HG03521 (cell line): ENCODE measurements around the gene SOCS6.
"Not testable (repeated sequence)": the region's sequence is repeated elsewhere in the genome, so short reads cannot be mapped to it uniquely, and the experiment has no call there.

Experiments used
- ATAC-seq: cut with Tn5 transposase; IDR thresholded peaks from one replicate; pipeline ENCODE4 v1.9.1; 2021; ENCODE audit warnings: mild to moderate bottlenecking, moderate library complexity; ENCODE audit not compliant: unreplicated experiment

The SOCS6 gene, protein sequence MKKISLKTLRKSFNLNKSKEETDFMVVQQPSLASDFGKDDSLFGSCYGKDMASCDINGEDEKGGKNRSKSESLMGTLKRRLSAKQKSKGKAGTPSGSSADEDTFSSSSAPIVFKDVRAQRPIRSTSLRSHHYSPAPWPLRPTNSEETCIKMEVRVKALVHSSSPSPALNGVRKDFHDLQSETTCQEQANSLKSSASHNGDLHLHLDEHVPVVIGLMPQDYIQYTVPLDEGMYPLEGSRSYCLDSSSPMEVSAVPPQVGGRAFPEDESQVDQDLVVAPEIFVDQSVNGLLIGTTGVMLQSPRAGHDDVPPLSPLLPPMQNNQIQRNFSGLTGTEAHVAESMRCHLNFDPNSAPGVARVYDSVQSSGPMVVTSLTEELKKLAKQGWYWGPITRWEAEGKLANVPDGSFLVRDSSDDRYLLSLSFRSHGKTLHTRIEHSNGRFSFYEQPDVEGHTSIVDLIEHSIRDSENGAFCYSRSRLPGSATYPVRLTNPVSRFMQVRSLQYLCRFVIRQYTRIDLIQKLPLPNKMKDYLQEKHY

DNA sequence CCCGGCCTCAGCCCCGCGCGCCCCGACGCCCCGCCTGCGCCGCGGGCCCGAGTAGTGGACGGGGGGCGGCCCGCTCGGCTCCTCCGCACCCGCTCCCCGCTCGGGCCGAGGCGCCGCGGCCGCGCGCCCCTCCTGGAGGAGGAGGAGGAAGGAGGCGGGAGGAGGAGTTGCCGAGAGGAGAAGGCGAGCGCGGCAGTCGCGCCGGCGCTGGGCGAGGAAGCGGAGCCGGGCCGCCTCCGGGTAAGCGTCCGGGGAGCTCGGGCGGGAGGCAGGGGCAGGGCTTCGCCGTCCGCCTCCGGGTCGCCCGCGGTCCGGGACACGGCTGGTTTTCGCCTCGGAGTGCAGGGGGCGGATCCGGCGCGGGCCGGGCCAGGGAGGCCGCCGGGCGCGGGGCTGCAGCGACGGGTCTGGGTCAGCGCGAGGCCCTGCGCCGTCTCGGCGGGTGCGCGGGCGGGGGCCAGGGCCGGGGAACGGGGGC is at the start of gene SOCS6:
SOCS6 (plus strand) TSS at position 195 of the 478 bp plus-strand sequence. CDS start 35,624 bp downstream, outside the sequence.
- ATAC-seq = peak; percentile 68

DNA sequence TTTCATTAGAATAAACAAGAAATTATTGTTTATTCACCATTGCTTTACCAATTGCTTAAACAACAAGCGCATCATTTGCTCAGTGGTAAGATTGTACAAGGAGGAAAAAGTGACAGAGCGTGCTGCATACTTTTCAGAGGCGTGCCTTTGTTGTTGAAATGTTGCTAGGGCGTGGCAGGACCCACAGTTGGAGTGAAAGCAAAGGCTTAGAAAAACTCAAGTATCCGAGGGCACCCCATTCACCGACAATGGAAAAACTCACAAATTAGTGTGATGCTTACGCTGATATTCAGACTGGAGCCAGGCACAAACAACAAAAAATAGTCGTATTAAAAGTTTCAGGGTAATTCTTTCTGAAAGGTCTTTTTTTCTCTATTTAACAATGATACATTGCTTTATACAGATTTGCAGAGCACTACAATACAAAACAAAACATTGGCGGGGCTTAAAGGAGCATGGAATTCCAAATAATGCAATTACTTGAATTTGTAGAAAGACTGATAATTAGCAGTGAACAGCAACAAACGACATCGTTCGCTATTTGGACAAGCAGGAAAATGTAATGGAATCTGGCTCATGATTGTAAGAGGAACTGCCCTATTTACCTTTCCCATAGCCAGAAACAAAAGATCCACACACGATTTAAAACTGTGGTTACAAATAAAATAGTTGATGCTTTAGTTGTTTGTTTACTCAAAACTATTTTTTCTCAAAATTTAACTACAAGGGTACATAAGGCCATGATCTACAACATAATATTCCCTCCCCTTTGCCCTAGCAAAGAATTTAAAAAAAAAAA is 45.5 kb upstream of the SOCS6 start:
- no peak for ATAC-seq

DNA sequence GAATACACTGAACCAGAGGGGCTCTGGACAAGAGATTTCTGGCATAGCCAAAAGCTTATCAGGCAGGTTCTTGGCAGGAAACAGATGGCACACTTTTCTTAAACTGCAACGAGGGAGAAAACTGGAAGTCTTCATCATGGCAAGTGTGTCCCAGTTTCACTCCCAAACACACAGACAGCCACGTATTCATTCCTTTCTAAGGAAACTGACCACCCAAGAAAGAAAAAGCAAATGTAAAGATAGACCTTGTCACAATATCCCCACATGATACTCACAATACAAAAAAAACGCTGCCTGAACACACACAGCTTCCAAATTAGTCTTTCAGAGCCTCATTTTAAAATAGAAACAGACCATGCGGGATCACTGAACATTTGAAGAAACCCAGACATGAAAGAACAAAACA is 42.8 kb upstream of the SOCS6 start:
- no peak for ATAC-seq

DNA sequence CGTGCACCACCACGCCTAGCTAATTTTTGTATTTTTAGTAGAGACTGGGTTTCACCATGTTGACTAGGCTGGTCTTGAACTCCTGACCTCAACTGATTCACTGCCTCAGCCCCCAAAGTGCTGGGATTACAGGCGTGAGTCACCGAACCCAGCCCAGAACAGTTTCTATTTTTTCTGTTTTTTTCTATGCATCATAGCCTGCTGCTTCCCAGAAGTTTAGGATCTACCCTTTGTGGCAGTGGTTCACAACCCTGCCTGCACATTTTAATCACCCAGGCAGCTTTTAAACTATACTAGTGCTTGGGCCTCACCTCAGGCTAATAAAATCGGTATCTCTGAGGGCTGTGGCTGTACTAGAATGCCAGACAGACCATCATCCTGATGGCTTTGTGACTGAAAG is 39.7 kb upstream of the SOCS6 start:
- ATAC-seq = no peak

DNA sequence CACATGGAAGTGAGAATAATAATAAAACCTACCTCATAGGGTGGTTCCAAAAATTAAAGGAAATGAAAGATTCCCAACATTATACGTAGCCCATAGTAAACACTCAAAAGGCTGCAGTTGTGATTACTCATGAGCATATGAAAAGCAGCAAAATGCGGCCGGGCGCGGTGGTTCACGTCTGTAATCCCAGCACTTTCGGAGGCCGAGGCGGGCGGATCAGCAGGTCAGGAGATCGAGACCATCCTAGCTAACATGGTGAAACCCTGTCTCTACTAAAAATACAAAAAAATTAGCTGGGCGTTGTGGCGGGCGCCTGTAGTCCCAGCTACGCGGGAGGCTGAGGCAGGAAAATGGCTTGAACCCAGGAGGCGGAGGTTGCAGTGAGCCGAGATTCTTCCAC is 39.0 kb upstream of the SOCS6 start:
- not testable (repeated sequence) for ATAC-seq

DNA sequence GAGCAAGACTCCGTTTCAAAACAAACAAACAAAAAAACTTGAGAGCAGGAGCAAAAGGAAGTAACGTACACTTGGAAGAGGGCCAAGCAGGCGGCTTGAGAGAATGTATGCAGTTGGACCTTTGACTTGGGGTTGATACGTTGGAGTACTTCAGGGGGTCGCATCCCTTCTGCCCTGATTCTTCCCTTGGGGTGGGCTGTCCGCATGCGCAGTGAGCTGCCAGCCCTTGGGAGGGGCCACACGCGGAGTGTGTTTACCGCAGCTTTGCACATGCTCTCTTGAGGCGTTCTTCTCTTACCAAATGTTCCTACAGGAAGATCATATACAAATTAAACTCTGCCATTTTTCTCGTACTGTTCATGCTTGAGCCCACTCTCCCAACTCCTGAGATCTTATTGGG is 38.1 kb upstream of the SOCS6 start:
- ATAC-seq = no peak

DNA sequence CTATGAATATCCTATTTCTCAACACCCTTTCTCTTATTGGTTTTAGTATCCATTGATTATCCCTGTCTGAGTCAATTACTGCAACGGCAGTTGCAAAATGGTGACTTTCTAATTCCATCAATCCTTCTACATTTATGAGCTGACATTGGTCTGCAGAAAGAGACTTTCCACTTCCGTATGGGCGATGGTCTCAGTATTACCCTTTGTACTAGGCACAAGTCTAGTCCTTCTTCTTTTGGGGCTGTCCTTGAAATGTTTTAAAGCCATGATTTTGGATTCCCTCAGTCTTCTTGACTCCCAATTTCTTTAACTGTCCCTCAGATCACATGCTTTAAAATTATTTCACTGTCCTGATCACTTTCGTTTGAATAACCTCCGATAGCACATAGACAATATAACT is 32.7 kb upstream of the SOCS6 start:
- no peak for ATAC-seq

DNA sequence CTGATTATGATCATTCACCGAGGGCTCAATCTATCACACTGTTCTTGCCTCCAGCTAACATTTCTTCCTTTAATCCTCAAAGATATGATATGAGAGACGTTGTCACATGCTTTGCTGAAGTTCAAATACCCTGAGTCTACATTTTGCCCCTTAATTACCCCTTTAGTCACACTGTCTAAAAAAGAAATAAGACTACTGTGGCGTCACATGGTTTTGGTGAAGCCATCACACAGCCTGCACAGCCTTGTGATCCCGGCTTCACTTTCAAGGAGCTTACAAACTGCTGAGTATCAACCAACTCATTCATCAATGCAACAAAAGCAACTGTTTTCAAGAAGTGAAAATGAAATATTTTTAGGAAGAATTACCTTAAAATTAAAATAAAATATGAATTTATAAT is 31.9 kb upstream of the SOCS6 start:
- no peak for ATAC-seq

DNA sequence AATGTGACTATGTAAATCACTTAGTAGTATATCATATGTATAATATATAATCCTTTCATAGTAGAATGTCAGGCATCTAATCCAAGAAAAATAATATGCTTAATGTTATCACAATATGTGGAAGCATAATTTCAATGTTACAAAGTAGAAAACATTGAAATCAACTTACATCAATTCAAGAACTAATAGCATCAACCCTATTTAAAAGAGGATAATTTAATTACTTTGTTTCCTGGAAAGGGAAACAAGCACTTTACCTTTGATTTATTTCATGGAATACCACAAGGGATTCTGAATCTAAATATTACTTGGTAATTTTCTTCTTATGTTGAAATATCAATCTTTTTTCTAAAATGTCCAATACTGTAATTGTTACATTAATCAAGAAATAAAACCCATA is 30.6 kb upstream of the SOCS6 start:
- ATAC-seq = no peak

DNA sequence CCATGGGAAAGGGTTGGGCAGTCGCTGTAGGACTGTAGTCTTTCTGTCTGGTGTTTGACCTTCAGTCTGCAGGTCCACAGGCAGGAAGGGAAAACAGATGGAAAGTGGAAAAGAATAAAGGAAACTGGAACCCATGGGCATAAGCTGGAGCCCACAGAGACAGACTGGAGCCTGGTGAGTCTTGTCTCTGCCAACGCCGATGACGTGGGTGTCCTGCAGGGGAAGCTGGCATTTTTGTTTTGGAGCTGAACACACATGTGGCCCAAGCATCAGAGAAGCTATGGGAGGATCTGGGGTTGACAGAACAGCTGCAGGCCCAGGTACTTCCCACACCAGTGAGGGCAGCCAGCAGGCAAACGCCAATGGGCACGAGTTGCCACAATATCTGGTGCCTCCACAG is 28.2 kb upstream of the SOCS6 start:
- no peak for ATAC-seq

DNA sequence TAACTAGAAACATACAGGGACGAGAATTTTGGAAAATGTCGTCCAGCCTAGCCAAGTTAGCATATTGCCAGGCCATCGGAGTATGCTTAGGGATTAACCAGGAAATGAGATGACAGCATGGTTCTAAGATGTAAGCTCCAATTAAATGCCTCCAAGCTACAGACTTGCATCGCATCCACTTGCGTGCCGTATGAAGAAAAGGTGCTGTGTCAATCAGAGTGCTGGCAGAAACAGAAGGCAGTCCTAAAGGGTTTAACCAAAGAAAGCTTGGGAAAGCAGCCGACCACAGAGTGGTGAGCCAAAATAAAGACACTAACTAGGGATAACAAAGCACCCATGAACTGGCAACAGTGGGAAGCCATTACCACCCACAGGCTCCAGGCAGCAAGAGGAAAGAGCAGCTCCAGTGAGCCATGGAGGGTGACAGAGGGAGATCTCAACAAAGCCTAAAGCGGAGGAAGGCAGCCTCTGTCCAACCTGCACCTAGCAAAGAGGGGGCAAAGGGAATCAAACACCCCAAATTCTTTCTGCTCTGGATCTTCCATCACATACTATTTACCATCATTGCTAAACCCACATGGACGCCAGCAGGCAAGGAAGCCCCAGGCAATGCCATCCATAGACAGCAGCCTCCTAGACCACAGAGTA is 27.6 kb upstream of the SOCS6 start:
- ATAC-seq = no peak

DNA sequence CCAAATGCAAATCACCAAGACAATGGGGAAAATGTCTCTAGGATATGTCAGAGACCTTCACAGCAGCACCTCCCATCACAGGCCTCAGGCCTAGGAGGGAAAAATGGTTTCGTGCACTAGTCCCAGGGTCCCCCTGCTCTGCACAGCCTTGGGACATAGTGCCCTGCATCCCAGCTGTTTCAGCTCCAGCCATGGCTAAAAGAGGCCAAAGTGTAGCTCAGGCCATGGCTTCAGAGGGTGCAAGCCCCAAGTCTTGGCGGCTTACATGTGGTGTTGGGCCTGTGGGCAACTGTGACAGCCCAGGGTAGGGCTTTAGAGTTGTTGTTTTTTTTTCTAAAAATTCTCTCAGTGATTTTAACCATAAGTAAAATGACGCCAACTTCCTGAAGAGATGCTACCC is 25.5 kb upstream of the SOCS6 start:
- ATAC-seq = no peak

DNA sequence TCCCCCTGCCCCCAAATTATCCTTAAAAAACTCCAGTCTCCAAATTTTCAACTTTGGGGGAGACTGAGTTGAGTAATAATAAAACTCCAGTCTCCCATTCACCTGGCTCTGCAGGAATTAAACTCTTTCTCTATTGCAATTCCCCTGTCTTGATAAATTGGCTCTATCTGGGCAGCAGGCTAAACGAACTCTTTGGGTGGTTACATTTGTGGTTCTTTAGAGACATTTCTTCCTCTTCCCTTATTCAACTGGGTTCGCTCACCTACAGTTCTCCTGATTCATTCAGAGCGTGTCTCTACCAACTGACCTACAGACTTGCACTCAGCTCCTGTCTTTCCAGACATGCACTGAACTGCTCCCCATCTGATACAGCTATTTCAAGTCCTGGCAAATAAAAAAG is 17.1 kb upstream of the SOCS6 start:
- no peak for ATAC-seq

DNA sequence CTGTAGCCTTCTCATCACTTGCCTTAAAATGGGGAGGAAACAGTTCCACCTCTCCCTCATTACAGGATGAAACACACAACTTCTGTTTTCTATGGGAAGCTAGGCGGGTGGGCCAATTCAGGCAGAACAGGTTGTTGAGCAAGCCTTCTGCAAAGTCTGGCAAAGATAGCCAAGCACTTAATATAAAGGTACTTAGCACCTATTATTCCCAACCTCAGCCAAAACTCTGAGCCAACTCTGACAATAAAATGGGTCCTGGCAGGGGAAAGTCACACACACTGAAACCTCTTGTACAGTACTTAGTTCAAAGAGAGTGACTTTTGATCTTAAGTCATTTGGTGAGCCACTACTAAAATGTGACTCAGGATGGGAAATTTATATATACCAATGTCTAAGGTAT is 15.8 kb upstream of the SOCS6 start:
- no peak for ATAC-seq

DNA sequence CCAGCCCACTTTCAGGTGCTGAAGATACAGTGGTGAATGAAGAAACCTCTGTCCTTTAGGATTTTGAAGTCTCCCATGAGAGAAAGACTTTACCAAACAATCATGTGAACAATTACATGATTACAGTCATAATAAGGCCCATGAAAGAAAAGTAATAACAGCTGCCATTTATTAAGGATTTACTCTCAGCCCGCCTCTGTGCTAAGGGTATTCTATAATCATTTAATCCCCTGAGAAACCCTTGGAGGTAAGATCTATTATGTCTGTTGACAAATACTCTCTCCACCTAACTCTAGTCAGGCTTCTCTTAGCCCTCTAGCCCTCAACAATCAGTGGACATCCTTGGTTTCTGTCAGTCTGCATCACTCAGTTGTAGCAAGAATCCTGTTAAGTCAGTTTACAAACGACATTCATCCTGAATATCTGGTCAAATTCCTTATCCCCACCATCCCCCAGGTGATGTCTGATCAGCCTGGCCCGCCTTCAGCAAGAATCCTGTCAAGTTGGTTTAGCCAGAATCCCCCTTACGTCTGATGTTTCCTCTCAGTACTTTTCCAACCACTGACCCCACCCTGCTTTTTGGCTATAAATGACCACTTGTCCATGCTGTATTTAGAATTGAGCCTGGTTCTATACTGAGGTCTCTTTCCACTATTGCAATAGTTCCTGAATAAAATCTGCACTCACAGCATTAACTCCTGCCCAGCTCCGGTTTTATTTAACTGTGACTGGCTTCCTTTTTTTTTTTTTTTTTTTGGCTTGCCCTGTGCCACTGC is 12.2 kb upstream of the SOCS6 start:
- ATAC-seq = no peak

DNA sequence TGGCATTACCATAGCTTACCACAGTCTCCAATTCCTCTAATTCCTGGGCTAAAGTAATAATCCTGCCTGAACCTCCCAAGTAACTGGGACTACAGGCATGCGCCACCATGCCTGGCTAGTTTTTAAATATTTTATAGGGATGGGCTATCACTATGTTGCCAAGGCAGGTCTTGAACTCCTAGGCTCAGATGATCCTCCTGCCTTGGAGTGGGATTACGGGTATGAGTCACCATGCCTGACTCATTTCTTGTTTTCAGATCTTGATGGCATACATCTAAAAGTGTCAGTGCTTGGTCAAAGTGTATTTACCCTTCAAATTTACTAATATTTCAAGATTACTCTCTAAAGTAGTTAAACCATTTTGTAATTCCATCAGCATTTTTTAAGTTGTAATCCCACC is 9.4 kb upstream of the SOCS6 start:
- ATAC-seq = no peak

DNA sequence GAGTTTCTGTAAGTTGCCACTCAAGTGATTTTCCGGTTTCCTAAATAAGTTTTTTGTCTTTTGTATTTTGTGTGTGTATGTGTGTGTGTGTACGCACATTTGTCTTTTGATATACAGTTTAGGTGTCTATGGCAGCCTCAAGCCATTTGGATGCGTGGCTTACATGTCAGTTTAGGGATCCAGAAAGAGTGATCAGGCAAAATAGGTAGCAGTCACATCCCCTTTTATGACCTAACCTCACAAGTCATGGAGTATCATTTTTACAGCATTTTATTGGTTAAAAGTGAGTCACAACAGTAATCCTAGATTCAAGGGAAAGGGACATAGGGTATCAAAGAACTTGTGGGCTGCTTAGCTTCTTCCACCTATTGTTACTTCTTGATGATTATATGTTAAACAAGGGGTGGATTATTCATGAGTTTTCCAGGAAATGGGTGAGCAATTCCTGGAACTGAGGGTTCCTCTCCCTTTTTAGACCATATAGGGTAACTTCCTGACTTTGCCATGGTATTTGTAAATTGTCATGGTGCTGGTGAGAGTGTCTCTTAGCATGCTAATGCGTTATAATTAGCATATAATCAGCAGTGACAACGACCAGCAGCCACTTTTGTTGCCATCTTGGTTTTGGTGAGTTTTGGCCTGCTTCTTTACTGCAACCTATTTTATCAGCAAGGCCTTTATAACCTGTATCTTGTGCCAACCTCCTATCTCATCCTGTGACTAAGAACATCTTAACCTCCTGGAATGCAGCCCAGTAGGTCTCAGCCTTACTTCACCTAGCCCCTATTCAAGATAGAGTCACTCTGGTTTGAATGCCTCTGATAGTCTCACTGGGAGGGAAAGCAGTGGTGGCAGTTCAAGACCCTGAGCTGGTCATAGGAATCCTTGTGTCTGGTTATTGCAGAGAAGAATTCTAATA is 8.6 kb upstream of the SOCS6 start:
- no peak for ATAC-seq

DNA sequence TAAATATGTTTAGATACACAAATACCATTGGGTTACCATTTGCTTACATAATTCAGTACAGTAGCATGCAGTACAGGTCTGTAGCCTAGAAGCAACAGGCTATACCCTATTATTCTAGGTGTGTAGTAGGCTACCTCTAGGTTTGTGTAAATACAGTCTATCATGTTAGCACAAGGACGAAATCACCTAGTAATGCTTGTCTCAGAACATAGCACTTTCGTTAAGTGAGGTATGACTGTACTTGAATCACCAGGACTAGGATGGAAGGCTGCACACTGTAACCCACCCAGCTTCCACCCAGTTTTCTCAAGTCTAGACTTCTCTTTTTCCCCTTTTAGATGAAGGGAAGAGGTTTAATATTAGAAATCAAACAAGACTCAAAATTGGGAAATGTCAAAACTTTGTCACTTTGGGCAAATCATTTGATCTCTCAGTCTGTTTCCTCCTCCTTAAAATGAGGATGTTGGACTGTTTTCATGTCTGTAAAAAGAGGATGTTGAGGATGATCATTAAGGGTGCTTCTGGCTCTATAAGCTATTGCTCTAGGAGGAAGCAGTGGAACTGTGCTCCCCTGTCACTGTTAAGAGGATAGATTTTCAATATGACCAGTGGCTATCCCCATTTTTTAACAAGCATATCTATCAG is 3.7 kb upstream of the SOCS6 start:
- ATAC-seq = no peak

DNA sequence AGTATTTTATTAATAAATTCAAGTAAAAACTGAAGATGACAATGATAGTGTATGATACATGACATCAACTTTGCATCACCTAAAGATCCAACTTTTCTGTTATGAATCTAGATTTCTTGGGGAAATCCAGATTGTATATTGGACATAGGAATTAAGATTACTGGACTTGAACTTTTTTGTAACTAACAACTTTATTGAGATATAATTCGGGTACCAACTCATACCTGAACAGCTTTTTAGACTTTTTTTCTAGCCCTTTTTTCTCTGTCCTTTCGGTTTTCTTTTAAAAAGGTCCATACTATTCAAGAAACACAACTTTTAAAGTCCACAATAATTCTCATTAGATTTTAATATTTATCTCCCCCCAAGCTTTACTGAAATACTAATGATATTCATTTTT is 1.1 kb upstream of the SOCS6 start:
- ATAC-seq = no peak
